Measurements from ENCODE around the gene RGS6.
A peak's percentile ranks its signal among the peaks of the same experiment; 100 is the strongest.

Gene RGS6

DNA sequence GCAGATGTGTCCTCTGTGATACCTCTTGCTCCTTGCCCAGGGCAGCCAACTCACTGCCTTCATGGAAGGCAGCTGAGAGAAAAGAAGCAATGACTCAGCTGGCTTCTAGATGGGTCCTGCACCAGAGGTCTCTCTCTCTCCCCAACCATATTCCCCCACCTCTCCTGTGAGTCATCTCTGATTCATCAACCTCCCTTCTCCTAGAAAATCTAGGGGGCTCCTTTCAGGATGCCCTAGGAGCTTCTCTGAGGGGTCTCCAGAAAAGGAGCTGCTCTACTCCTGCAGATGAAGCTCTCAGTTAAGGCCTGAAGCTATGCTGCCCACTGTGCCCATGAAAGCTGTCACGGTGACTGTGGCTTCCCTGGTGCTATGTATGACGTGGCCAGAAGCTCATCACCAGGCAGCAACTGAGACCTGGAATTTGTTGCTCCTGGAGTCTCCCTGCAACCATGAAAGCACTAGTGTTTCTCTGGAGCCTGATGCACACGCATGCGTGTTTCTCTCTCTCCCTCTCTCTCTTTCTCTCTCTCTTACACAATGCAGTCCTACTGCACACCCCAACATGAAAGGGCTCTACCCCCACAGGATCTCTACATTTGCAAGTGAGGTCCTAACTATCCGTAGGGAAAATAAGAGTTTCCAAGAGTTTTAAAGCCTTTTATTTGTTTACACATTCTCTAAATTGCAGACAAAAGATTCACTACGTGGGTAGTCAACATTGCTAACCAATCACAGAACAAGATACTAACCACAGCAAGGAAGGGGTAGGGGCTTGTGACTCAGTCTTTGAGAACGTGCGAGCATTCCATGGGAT lies 676.4 kb downstream of the RGS6 start:
- peak; percentile 84 for DNase-seq (ENCODE audit: low read depth)

GRCh38 chr14:72609205-72609916 lies 677.1 kb downstream of the RGS6 start:
- DNase-seq (ENCODE audit: low read depth) = no peak

- DNase-seq (ENCODE audit: low read depth) = no peak
Measured at GRCh38 chr14:72610096-72610830, 678.0 kb downstream of the RGS6 start.

DNA sequence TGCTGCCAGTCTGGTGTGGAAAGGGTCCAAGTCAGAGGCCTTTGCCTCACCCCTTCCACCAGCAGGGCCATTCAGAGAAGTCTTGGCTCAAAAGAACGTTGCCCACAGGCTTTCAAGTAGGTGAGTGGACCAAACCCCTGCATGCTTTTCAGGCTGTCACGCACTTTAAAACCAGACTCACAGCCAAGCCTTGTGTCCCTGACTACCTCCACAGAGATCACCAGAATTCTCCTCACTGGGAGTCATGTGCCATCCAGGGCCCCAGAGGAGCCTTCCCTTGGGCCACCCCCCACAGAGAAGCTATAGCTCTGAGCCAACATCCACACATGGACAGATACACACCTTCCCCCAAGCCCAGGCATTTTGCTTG lies 678.6 kb downstream of the RGS6 start:
- DNase-seq (ENCODE audit: low read depth) = no peak

- no peak for DNase-seq (ENCODE audit: low read depth)
Measured at GRCh38 chr14:72611506-72611905, 679.3 kb downstream of the RGS6 start.

DNA sequence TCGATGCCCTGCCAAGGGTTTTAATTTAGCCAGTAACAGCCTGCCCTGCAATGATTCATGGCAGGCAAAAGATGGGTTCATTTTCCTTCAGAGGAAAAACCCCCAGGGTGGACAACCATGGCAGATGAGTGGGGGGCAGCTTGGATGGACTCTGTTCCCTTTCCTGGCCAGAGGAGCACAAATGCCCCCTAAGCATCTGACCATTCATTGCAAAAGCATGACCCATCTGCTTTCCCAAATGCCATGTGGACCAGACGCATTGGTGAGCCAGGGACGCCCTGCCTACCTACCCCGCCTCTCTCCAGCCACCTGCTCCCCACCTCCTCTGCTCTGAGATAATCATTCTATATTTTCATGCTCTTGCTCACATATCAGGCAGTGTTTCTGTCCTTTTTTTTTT lies 679.8 kb downstream of the RGS6 start:
- DNase-seq (ENCODE audit: low read depth) = no peak

DNA sequence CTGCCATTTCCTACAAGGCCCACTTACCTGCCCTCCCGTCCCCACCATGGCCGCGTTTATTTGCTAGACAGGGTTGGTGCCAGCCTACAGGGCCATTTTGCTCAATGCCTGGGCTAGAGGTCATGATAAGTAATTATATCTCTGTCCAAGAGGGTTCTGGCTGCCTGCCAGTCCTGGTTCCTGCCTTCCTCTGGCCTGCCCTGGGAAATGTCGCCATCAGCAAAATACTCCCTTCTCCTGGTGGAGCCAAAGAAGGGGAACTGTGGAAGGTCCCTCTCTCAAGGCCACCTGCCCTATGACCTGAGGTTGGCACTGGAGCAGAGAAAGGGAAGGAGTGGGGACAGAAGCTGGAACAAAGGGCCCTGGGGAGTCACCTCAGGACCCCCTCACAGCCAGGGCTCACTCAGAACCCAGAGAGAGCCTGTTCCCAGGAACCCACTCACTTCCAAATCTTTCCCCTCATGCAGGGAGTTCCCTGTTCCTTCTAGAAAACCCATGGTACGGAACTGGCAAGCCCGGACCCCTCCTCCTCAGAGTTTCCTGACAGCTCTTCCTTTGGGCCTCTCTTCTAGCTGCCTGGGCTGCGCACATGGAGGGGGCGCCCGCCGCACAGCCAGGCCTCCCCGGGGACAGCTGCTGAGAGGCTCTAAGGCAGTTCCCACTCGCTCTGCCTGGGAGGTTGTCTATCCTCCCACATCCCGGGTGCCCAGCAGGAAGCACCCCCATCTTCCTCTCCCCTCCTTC lies 681.2 kb downstream of the RGS6 start:
- DNase-seq (ENCODE audit: low read depth) = no peak

GRCh38 chr14:72613975-72614319 lies 681.7 kb downstream of the RGS6 start:
- DNase-seq (ENCODE audit: low read depth) = no peak

DNA sequence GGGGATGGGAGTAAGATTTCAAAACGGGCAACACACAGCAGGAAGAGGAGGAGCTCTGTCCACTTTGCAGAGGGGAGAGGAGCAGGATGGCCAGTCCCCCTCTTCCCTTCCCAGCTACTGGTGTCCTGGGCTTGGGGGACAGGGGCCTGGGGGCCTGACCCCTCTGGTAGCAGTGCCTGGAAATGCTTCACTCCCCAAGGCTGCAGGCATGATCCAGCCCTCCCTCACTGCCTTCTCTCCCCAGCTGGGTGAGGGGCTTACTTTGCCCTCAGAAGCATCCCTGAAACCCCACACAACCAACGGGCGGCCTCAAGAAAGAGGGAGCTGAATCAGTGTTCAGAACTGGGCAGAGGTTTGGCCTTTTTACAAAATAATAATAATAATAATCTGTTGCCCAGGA lies 682.1 kb downstream of the RGS6 start:
- DNase-seq (ENCODE audit: low read depth) = no peak

- no peak for DNase-seq (ENCODE audit: low read depth)
Measured at GRCh38 chr14:72614891-72615415, 682.7 kb downstream of the RGS6 start.

- DNase-seq (ENCODE audit: low read depth) = no peak
Measured at GRCh38 chr14:72615451-72616121, 683.4 kb downstream of the RGS6 start.
